ENCODE results near the gene GALNT2. TPM values are rescaled to one million over a fixed set of nuclear protein-coding genes. Genes with fewer than 3 reads are reported as not detected.

GALNT2 gene
- total RNA-seq, 1 experiment from 2014 or later: 51.1 TPM

DNA sequence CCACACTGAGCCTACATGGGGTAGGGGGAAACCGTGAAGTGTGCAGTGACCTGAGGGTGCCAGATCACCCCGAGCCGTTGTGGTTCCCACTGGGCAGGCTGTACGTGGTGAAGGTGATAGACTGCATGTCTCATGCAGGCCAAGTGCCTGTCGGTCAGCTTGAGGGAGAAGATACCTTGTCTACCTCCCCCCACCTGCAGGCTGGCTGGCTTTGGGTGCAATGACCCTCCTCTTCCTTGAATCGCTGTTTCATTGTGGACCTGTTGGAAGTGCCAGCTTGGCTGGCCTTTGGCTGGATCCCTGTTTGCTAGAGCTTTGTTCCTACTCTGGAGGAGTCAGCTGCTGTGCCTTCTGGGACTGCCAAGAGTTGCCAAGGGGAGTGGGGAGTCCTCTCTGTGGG, 92.5 kb downstream of the GALNT2 start:
- peaks cover 4% of the 10 kb centered on the region; the same call in 1 of the 2 replicates for H3K4me1 ChIP-seq
- peaks cover 2% of the 10 kb centered on the region; the same call in 1 of the 2 replicates for H3K36me3 ChIP-seq
- no peak overlapping the region for H3K4me3 ChIP-seq
- no peaks in the 10 kb centered on the region for H3K27me3 ChIP-seq
- H3K9me3 ChIP-seq (replicated peaks): no peaks in the 10 kb centered on the region
- H3K27ac ChIP-seq: no peak overlapping the region
- DNase-seq: no peak

DNA sequence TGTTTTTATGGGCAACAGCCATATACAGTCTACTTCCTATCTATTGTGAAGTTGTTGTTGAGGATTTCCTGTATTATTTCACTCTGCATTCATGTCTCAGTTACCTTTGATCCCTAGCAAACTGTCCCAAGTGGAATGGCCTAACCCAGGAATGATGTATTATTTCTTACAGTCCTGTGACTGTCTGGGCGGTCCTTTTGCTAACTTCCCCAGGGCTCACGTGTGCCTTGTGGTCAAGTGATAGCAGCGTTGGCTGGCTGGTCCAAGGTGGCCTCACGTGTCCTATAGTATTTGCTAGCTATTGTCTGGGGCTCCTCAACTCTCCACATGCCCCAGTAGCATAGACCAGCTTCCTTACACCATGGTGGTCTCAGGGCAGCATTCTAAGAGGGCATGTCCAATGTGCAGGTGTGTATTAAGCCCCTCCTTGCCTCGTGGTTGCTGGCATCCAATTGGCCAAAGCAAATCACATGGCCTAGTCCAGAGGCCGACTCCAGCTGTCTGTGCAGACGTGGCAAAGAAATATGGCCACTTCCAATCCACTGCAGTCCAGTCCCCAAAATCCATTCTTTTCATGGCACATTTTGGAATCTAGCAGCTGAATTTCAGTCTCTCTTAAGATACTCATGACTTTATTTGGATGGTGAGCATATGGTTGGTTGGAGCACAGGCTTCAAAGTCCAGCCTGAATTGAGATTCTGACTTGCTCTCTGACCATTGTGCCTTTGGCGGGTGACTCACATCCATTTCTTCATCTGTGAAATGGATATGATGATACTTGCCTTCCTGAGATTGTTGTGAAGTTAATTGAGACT, 94.1 kb downstream of the GALNT2 start:
- DNase-seq: no peak
- no peak overlapping the region for H3K4me3 ChIP-seq
- no peaks in the 10 kb centered on the region for H3K9me3 ChIP-seq (replicated peaks)

DNA sequence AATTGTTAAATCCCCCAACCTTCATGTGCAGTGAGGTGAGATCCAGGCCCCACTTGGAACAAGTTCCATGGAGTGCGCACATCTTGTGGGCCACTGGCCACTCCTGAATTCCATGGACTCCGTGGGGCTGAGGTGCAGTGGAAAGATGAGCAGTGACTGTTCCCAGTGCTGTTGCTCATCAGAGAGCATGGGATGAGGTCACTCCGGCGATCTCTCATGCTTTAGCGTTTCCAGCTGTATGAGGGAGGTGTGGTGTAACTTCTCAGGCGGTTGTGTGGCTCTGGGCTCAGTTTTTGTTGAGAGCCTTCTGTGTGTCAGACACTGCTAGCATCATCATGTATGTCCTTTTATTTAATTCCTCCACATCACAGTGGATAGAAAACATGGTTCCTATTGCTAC, 96.2 kb downstream of the GALNT2 start:
- peaks cover 4% of the 10 kb centered on the region; the same call in 1 of the 2 replicates for H3K4me1 ChIP-seq
- no peak for DNase-seq
- H3K27me3 ChIP-seq: no peaks in the 10 kb centered on the region
- no peaks in the 10 kb centered on the region for H3K9me3 ChIP-seq (replicated peaks)
- no peaks in the 10 kb centered on the region for H3K36me3 ChIP-seq
- H3K27ac ChIP-seq: no peak overlapping the region
- H3K4me3 ChIP-seq: no peak overlapping the region

More for the DNA sequence above, 94.1 kb downstream of the GALNT2 start:
- H3K36me3 ChIP-seq: peaks cover 2% of the 10 kb centered on the region; the same call in 1 of the 2 replicates
- H3K27me3 ChIP-seq: no peaks in the 10 kb centered on the region
- no peak overlapping the region for H3K27ac ChIP-seq
- H3K4me1 ChIP-seq: peaks cover 4% of the 10 kb centered on the region; the same call in 1 of the 2 replicates

DNA sequence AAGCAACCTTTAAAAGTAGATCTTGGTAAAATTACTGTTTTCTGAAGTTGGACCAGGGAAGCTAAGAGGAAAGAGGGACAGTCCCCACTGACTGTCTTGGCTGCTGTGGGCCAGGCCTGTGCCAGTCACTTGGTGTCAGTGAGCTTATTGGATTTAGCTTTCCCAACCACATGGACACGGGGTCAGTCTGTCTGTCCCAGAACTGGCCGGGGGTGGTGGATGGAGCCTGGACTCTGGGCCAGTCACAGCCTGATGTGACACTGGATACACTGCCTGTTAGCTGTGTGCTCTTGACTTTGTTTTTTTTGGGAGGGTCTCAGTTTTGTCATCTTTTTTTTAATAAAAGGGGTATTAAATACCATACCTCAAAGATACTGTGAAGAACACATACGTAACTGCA, 96.7 kb downstream of the GALNT2 start:
- Histone ChIP-seq H3K4me3 (no peak overlapping the region), H3K27ac (no peak overlapping the region), H3K9me3 (replicated peaks) (no peaks in the 10 kb centered on the region), H3K36me3 (no peaks in the 10 kb centered on the region), H3K27me3 (no peaks in the 10 kb centered on the region), H3K4me1 (peaks cover under 1% of the 10 kb centered on the region; the same call in 1 of the 2 replicates)
- DNase-seq: no peak

DNA sequence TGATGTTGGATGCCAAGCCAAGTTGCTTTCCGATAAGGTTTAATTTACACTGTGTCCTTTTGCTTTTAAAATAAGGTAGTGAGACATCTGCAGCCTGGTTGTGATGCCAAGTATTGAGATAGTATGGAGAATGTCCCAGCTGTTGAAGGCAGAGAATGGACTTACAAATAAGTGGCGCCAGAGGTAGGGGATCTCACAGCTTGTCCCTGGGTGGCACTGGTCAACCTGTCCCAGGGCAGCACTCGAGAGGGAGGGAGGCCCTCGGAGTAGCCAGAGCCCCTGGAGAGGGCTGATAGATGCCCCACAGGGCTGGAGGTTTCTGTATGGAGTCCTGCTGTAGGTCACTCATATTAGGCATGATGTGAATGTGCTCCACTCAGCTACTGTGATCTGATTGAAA, 98.5 kb downstream of the GALNT2 start:
- no peak for DNase-seq
- Histone ChIP-seq H3K9me3 (replicated peaks) (no peaks in the 10 kb centered on the region), H3K4me1 (peaks cover 8% of the 10 kb centered on the region), H3K4me3 (no peak overlapping the region), H3K27me3 (no peaks in the 10 kb centered on the region), H3K36me3 (no peaks in the 10 kb centered on the region), H3K27ac (no peak overlapping the region)

DNA sequence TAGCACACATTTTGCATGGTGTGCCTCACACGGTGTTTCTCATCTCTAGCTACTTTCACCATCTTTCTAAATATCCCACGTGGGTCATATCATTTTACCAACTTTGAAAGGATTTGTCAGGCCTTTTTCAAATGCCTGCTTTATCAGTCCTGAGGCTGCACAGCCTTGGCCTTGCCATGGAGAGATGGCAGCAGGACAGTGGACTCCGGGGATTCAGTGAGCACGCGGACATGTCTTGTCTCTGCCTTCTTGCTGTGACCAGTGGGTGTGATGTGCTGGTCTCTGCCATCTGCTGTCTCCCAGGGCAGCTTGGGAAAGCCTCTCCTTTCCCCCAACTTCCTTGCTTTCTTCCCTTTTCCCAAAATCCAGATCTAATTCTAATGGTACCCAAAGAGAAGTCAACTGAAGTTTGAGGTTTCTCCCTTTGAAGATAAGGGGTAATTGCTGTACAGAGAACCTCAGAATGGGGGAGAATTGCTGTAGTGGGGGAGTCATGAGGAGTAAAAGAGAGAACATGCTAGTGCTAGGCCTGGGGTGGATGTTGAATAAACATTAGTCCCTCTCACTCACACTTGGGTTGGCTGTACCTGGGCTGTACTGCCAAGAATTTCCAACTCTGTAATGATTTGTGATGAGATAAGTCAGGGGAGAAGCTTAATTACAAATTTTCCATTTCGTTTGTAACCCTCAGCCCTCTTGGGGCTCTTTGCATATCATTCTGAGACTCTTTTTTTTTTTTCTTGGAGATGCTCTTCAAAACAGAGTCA, 99.5 kb downstream of the GALNT2 start:
- no peak for DNase-seq
- Histone ChIP-seq H3K4me3 (no peak overlapping the region), H3K4me1 (peaks cover 18% of the 10 kb centered on the region), H3K27ac (no peak overlapping the region), H3K27me3 (no peaks in the 10 kb centered on the region), H3K36me3 (no peaks in the 10 kb centered on the region), H3K9me3 (replicated peaks) (no peaks in the 10 kb centered on the region)

DNA sequence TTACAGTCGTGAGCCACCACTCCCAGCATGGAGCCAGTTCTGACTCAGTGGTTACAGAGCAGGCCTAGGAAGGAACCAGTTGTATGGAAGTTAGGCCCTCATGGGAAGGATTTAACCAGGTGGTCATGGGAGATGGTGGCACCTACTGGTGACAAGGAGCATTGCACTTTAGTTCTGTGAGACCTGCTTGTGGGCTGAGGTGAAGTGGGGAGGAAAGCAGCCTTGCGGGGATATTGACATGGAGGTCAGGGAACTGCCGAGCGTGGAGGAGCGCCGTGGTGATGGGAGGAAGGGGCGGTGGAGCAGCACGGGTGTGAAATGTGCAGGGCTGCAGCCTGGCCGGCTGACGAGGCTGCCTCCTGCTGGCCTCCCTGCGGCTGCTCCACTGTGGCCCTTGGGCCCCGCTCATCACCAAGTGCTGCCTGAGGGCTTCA, 100.4 kb downstream of the GALNT2 start:
- peak; percentile 38 to 72 for DNase-seq
- Histone ChIP-seq H3K36me3 (no peaks in the 10 kb centered on the region), H3K9me3 (replicated peaks) (no peaks in the 10 kb centered on the region), H3K27ac (no peak overlapping the region), H3K4me1 (peaks cover 27% of the 10 kb centered on the region), H3K27me3 (no peaks in the 10 kb centered on the region), H3K4me3 (no peak overlapping the region)

DNA sequence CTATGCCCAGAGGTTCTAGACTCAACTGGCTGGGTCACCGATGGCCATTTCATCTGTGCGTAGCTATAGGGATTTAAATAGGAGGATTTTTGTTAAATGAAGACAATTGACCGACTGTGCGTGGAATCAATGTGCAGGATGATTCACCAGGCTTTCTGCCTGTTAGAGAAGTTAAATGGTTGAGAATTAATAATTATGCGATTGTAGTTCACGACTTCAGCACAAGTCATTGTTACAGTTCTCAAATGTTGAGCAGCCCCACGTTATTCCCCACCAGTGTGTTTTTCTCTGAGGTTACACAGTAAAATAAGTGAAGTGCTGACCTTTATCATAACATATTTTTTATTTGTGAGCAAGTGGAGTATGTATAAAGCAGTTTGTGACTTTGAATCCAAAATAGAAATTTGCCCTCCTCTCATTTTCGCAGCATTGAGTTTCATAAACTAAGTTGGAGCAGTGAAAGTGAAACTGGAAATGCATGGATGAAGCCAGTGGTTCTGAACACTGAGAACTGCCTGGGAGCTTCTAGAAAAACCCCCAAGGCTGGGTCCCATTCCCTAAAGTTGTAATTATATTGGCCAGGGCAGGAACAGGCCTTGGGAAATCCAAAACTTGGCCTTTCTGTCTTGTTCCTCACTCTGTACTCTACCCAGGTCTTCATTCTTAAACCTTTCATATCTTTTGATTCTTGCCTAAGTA, 102.6 kb downstream of the GALNT2 start:
- DNase-seq: no peak
- H3K9me3 ChIP-seq (replicated peaks): no peaks in the 10 kb centered on the region
- H3K4me1 ChIP-seq: peaks cover 28% of the 10 kb centered on the region
- no peaks in the 10 kb centered on the region for H3K27me3 ChIP-seq
- H3K27ac ChIP-seq: no peak overlapping the region
- H3K36me3 ChIP-seq: no peaks in the 10 kb centered on the region
- H3K4me3 ChIP-seq: no peak overlapping the region

DNA sequence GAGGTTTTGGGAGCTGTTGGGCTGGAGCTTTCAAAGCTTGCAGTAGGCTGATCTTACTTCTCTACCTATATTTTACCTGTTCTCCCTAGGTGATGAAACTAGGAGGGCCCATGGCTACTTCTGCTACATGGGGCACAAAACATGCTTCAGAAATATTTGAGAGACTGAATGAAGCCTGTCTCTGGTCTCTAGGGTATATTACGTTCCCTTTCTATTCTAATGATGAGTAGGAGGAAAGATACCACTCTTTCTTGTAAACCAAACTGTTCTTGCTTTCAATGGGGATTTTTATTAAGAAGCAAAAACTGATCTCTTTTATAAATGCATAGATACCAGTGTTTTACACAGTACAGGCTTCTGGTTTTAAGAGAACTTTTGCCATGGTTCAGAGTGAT, 103.1 kb downstream of the GALNT2 start:
- H3K36me3 ChIP-seq: no peaks in the 10 kb centered on the region
- H3K27ac ChIP-seq: no peak overlapping the region
- no peaks in the 10 kb centered on the region for H3K27me3 ChIP-seq
- no peak for DNase-seq
- peaks cover 28% of the 10 kb centered on the region for H3K4me1 ChIP-seq
- H3K4me3 ChIP-seq: no peak overlapping the region
- H3K9me3 ChIP-seq (replicated peaks): no peaks in the 10 kb centered on the region

DNA sequence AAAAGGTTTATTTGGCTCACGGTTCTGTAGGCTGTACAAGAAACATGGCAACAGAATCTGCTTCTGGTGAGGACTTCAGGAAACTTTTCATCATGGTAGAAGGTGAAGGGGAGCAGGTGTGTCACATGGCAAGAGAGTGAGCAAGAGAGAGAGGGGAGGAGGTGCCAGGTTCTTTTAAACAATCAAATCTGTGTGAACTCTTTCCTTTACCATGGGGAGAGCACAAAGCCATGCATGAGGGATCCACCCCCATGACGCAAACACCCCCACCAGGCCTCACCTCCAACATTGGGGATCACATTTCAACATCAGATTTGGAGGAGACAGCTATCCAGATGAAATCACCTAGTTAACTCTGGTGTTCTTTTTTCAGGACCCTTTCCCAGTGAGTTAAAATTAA, 103.6 kb downstream of the GALNT2 start:
- H3K27ac ChIP-seq: peak overlapping the region; percentile 69
- no peak overlapping the region for H3K4me3 ChIP-seq
- peaks cover 28% of the 10 kb centered on the region for H3K4me1 ChIP-seq
- DNase-seq: peak in 1 of 2 experiments; percentile 15
- no peaks in the 10 kb centered on the region for H3K27me3 ChIP-seq
- H3K9me3 ChIP-seq (replicated peaks): no peaks in the 10 kb centered on the region
- H3K36me3 ChIP-seq: no peaks in the 10 kb centered on the region

DNA sequence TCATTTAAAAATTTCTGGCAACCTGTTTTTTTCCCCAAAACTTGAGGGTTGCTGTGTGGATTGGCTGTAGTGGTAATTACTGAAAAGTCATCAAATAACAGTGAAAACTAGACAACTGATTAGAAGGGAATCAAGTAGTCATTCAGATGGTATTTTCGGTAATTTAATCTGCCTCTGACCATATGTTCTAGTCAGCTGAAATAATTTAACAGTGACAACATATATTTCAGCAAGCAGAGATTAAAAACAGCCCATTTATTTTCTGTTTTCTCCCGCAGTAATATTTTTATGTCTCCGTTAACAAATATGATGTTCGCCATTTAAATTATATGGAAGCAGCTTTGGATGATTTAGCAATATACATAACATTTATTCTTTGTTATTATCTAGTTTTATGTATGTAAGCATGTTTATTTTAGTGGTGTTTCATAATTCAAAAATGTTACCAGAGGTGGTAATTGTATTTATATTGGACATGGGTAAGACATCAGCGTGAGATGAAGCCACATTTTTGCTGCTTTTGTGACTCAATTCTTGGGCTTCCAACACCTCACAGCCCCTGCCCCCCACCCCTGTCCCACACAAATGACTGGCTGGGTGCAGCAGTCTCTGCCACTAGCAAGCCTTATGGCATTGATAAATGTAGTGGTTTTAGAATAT, 104.4 kb downstream of the GALNT2 start:
- no peaks in the 10 kb centered on the region for H3K36me3 ChIP-seq
- H3K4me3 ChIP-seq: no peak overlapping the region
- H3K27me3 ChIP-seq: no peaks in the 10 kb centered on the region
- DNase-seq: peak in 1 of 2 experiments; percentile 55
- H3K27ac ChIP-seq: peak overlapping the region; percentile 69
- peaks cover 28% of the 10 kb centered on the region for H3K4me1 ChIP-seq
- H3K9me3 ChIP-seq (replicated peaks): no peaks in the 10 kb centered on the region

DNA sequence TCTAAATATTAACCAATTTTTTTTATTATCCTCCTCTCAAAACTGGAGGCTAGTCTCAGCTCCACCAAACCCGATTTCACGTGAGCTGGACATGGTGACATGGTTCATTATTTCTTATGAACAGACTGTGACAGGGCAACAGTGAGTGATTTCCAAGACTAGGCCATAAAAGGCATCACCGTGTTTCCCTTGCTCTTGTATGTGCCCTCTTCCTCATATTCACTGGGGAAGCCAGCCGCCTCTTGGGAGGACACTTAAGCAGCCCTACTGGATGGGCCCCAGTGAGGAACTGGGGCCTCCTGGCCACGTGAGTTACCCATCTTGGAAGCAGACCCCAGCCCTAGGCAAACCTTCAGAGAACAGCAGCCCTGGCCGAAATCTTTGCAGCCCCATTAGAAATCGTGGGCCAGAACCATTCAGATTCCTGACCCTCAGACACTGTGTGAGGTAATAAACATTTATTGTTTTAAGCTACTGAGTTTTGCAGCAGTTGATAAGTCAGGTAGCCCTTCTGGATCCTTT, 105.0 kb downstream of the GALNT2 start:
- peaks cover 28% of the 10 kb centered on the region for H3K4me1 ChIP-seq
- H3K4me3 ChIP-seq: no peak overlapping the region
- no peaks in the 10 kb centered on the region for H3K9me3 ChIP-seq (replicated peaks)
- peak overlapping the region; percentile 69 for H3K27ac ChIP-seq
- no peaks in the 10 kb centered on the region for H3K27me3 ChIP-seq
- DNase-seq: no peak
- no peaks in the 10 kb centered on the region for H3K36me3 ChIP-seq

DNA sequence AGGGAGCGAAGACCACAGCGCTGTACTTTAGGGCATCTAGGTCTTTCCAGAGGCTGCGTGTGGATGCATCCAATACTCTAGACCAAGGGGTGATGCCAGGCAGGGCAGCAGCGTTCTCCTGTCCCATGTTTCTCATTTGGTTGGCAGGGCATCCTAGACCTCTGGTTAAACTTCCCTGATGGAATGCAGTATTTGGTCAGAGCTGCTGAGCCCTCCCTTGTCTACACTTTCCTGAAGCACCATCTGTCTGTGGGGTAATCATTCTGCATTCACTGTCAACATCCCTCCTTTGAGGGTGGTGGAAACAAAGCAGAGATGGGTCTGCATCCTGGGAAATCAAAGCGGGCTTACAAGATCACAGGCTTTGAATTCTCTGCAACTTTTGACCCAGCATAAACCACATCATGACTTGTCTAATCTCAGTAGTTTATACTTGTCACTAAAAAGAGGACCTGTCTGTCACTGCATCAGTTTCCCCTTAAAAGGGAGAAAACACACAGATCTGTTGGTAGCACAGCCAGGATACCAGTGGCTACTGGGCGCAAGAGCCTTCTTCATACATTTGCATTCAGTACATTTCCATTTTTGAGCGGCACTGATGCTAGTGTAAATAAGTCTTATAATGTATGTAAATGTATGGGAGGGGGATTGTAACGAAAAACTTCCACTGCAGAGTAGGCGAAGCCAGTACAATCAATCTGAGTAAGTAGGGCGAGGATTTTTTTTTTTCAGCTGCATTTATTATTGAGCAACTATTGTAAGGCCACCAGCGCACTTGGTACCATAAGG, 106.3 kb downstream of the GALNT2 start:
- no peak overlapping the region for H3K27ac ChIP-seq

More for the DNA sequence above, 106.3 kb downstream of the GALNT2 start:
- Histone ChIP-seq H3K27me3 (no peaks in the 10 kb centered on the region), H3K36me3 (no peaks in the 10 kb centered on the region), H3K4me3 (no peak overlapping the region), H3K4me1 (peaks cover 28% of the 10 kb centered on the region), H3K9me3 (replicated peaks) (no peaks in the 10 kb centered on the region)
- DNase-seq: no peak

Measured in SJCRH30 (cell line).